ENCODE results near the gene BRPF3. TPM values are rescaled to one million over a fixed set of nuclear protein-coding genes. Genes with fewer than 3 reads are reported as not detected.
A peak's percentile ranks its signal among the peaks of the same experiment; 100 is the strongest.

Gene BRPF3
- total RNA-seq: 37.8 TPM
- long read RNA-seq, full-length matches to known transcripts: 6 of 35 reads
- long read RNA-seq, partial matches to known transcripts: 23 of 35 reads
- long read RNA-seq, other reads (novel, unspliced or antisense): 6 of 35 reads

DNA sequence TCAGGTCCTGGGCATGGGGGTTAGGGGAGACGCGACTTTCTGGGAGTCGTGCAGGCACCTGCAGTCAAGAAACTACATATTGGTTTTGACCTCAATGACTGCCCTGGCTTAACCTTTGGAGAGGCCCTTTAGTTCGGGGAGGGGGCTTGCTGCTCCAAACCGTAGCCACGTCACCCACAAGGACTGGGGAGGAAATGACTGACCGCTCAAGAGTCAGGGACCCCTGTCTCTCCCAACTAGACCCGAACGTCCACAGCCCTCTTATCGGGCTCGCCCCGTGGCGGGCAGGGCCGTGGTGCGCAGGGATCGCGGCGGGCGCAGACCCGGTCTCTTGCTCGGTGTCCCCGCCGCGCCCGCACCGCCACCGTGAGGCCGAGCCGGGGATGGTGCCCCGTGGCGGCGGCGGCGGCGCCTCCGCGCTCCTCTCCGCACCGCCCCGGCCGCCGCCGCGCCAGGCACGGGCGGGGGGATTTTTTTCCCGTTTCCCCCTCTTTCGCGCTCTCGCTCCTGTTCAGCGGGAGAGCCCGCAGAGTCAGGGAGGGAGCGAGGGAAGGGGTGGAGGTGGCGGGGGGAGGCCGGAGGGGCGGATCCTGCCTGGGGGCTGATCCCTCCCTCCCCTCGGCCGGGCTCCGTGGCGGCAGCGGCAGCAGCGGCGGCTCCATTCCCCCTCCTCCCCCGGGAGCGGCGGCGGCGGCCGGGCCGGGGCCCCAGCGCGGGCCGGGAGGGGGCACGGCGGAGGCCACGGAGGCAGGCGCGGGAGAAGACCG is at the start of gene BRPF3:
Gene BRPF3, plus strand, starts transcription at position 632 of the 767 bp plus-strand sequence. CDS start 3,579 bp downstream, outside the sequence.
- TF ChIP-seq, protein P1, sequence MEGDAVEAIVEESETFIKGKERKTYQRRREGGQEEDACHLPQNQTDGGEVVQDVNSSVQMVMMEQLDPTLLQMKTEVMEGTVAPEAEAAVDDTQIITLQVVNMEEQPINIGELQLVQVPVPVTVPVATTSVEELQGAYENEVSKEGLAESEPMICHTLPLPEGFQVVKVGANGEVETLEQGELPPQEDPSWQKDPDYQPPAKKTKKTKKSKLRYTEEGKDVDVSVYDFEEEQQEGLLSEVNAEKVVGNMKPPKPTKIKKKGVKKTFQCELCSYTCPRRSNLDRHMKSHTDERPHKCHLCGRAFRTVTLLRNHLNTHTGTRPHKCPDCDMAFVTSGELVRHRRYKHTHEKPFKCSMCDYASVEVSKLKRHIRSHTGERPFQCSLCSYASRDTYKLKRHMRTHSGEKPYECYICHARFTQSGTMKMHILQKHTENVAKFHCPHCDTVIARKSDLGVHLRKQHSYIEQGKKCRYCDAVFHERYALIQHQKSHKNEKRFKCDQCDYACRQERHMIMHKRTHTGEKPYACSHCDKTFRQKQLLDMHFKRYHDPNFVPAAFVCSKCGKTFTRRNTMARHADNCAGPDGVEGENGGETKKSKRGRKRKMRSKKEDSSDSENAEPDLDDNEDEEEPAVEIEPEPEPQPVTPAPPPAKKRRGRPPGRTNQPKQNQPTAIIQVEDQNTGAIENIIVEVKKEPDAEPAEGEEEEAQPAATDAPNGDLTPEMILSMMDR (IDR thresholded peaks at IDR 0.05): peak; percentile 49
- Histone ChIP-seq H3K4me3 (peak within 1 kb of the TSS; percentile 67), H3K9me3 (no peaks in the 10 kb centered on the region), H3K36me3 (peaks cover 12% of the 10 kb centered on the region), H3K27ac (peak within 1 kb of the TSS; percentile 92), H3K4me1 (peaks cover 14% of the 10 kb centered on the region), H3K27me3 (no peaks in the 10 kb centered on the region)
- ATAC-seq (peak; percentile 91), DNase-seq (peak; percentile 93)
- intact Hi-C loops (cut with DNase I): loop anchor here (10.0 kb wide), 1 partner anchor 61 kb away; the partner anchor contains the start of gene MAPK13

DNA sequence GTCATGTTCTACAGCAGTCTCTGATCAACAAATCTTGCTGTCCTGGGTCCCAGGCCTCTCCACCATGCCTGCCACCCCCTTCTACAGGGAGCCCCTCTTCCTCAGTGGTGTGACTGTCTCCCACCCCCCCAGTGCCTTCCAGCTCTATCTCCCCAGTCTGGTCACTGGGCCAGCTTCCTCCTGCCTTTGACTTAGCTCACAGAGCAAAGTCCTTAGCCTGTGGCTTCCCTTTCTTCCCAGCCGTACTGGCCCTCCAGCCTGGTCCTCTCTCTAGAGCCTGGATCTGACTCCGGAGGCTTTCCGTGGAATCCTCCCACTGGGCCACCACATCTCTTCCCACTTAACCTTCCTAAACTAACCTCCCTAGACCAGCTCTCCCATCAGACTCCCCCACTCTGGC is 49.2 kb upstream of the BRPF3 start:
- H3K36me3 ChIP-seq: no peaks in the 10 kb centered on the region
- no peaks in the 10 kb centered on the region for H3K9me3 ChIP-seq
- intact Hi-C loops (cut with DNase I): no loop called here
- ATAC-seq: peak; percentile 54
- peaks cover 10% of the 10 kb centered on the region for H3K4me1 ChIP-seq
- DNase-seq: no peak
- no peaks in the 10 kb centered on the region for H3K27me3 ChIP-seq
- no peak overlapping the region for H3K27ac ChIP-seq
- TF ChIP-seq, protein P1 (IDR thresholded peaks at IDR 0.05): no peak
- H3K4me3 ChIP-seq: no peak overlapping the region

DNA sequence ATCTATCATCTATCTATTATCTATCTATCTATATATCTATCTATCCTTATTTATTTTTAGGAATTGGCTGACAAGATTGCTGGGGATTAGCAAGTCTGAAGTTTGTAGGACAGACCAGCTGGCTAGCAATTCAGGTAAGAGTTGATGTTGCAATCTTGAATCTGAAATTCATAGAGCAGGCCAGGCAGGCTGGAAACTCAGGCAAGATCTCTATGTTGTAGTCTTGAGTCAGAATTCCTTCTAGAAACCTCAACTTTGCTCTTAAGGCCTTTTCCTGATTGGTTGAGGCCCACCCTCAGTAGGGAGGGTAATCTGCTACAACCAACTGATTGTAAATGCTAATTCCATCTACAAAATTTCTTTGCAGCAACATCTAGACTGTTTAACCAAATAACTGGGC is 47.1 kb upstream of the BRPF3 start:
- DNase-seq (no peak), ATAC-seq (peak; percentile 37)
- Histone ChIP-seq H3K36me3 (no peaks in the 10 kb centered on the region), H3K4me3 (no peak overlapping the region), H3K27me3 (no peaks in the 10 kb centered on the region), H3K27ac (peak overlapping the region; percentile 76), H3K9me3 (no peaks in the 10 kb centered on the region), H3K4me1 (peaks cover 10% of the 10 kb centered on the region)
- TF ChIP-seq, protein P1 (IDR thresholded peaks at IDR 0.05): no peak
- intact Hi-C loops (cut with DNase I): no loop called here

DNA sequence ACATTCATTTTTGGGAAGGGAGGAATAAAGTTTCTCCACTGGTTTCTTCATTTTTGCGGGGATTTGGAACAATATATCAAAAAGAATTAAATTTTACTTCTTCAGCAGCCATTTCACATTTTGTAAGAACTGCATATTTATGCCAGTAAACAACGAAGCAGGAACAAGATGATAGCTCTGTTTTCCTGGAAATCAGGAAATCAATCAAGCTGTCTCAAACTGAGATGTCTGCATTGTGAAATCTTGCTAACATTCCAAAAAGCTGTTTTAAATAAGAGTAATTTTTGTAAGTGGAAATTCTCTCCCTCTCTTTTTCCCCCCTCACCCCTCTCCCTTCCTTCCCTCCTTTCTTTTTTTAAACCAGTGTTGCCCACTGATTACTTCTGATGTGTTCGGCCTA is 46.3 kb upstream of the BRPF3 start:
- Histone ChIP-seq H3K27me3 (no peaks in the 10 kb centered on the region), H3K27ac (peak overlapping the region; percentile 76), H3K9me3 (no peaks in the 10 kb centered on the region), H3K36me3 (no peaks in the 10 kb centered on the region), H3K4me3 (no peak overlapping the region), H3K4me1 (peaks cover 10% of the 10 kb centered on the region)
- no peak for DNase-seq
- intact Hi-C loops (cut with DNase I): no loop called here
- no peak for ATAC-seq
- TF ChIP-seq, protein P1 (IDR thresholded peaks at IDR 0.05): no peak

DNA sequence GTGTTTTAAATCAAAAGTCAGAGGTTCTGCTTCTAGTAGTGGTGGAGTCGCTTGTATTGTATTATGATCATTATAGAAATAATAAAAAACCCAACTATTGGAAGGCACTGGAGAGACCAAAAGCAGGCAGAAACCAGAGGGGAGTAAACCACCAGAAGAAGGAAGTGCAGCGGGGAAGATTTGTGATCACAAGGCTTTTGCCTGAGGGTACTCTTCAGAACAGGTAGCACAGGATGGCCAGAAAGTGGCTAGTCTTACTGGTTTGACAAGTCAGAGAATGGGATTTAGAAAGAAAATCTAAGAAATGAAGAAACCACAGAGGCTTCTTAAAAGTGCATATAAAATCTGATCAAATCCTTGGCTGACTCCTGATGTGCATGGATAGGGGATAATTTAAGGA is 42.3 kb upstream of the BRPF3 start:
- no peak for DNase-seq
- no peak overlapping the region for H3K27ac ChIP-seq
- peak; percentile 56 for ATAC-seq

More for the DNA sequence above, 42.3 kb upstream of the BRPF3 start:
- peaks cover 10% of the 10 kb centered on the region for H3K4me1 ChIP-seq
- TF ChIP-seq, protein P1 (IDR thresholded peaks at IDR 0.05): no peak
- H3K9me3 ChIP-seq: no peaks in the 10 kb centered on the region
- H3K27me3 ChIP-seq: no peaks in the 10 kb centered on the region
- intact Hi-C loops (cut with DNase I): no loop called here
- no peak overlapping the region for H3K4me3 ChIP-seq
- no peaks in the 10 kb centered on the region for H3K36me3 ChIP-seq
